Breast epithelium (tissue), 4 donors: Measurements from ENCODE around the gene DNASE1L3. TPM values are rescaled to one million over a fixed set of nuclear protein-coding genes. Genes with fewer than 3 reads are reported as not detected.

Source experiments
- DNase-seq, 2 donors: peaks; one replicate each; pipeline ENCODE4 v3.0.0-alpha.2; 2019; ENCODE audit warnings: low spot score in 2 of 2
- H3K27ac ChIP-seq, 2 donors: fragments of 200-600 bp; sonication (generic) in 1 of 2; one replicate each; pipeline ENCODE4 v1.5.1; 2016 to 2019; ENCODE audit warnings: mild to moderate bottlenecking in 1 of 2
- H3K27me3 ChIP-seq, 2 donors: fragments of 200-600 bp; sonication (generic) in 1 of 2; one replicate each; pipeline versions ENCODE4 v1.5.1 to v1.6.0; 2017 to 2019; ENCODE audit warnings: control low read depth in 1 of 2, mild to moderate bottlenecking in 1 of 2
- H3K36me3 ChIP-seq: fragments of 200-600 bp; one replicate; pipeline ENCODE4 v1.5.1; 2019
- H3K4me1 ChIP-seq, 2 donors: fragments of 200-600 bp; sonication (generic); one replicate each; pipeline ENCODE4 v1.5.1; 2016 to 2019; ENCODE audit warnings: control low read depth in 1 of 2
- H3K4me3 ChIP-seq, 3 donors: fragments of 200-600 bp; sonication (generic); 1 replicate in 2 of 3; 2 replicates in 1 of 3; pipeline ENCODE4 v1.5.1; 2016 to 2019; ENCODE audit warnings: mild to moderate bottlenecking in 3 of 3, moderate library complexity in 2 of 3
- H3K9me3 ChIP-seq, 2 donors: fragments of 200-600 bp; sonication (generic) in 1 of 2; one replicate each; pipeline ENCODE4 v1.5.1; 2016 to 2019; ENCODE audit warnings: control low read depth in 1 of 2
- CTCF ChIP-seq, 3 donors: fragments of 450-650 bp; IDR thresholded peaks; one replicate each; pipeline ENCODE4 v1.5.1; 2016 to 2017; ENCODE audit warnings: antibody characterized with exemption in 3 of 3, mild to moderate bottlenecking in 3 of 3, moderate library complexity in 3 of 3
- POLR2A ChIP-seq: fragments of 450-650 bp; IDR thresholded peaks from one replicate; pipeline ENCODE4 v1.6.1; 2016; ENCODE audit warnings: antibody characterized with exemption, mild to moderate bottlenecking, moderate library complexity
- POLR2AphosphoS5 ChIP-seq, 3 donors: sonication (generic); formaldehyde crosslinking; IDR thresholded peaks; one replicate each; pipeline ENCODE4 v1.6.1; 2017; ENCODE audit warnings: antibody characterized with exemption in 3 of 3
- intact Hi-C: fragments of 100-400 bp; cut with DNase I; formaldehyde crosslinking; loops from one replicate; pipeline ENCODE4 v1.15.1; 2023; ENCODE audit warnings: low total_unique reads
- total RNA-seq, 3 donors: library from RNA; depleted of rRNA; stranded (reverse); fragments of >200 nt; gene quantifications; one replicate each; pipeline ENCODE4 v1.1.0, GENCODE V29; 2016

Gene DNASE1L3
- total RNA-seq, 3 donors from 2014 or later: 0.44 to 9.2 (median 5.6) TPM

- Histone ChIP-seq H3K4me3 (no peak overlapping the region), H3K27ac (no peak overlapping the region), H3K4me1 (no peaks in the 10 kb centered on the region), H3K27me3 (no peaks in the 10 kb centered on the region), H3K9me3 (no peaks in the 10 kb centered on the region), H3K36me3 (no peaks in the 10 kb centered on the region)
- intact Hi-C loops: no loop called here
- no peak for TF ChIP-seq POLR2A
- TF ChIP-seq CTCF (IDR thresholded peaks at IDR 0.05): no peak
- no peak for TF ChIP-seq POLR2AphosphoS5 (IDR thresholded peaks at IDR 0.05)
- DNase-seq: no peak
Observed at GRCh38 chr3:58254144-58254543, 43.4 kb upstream of the DNASE1L3 start.

- no peaks in the 10 kb centered on the region for H3K36me3 ChIP-seq
- TF ChIP-seq CTCF (IDR thresholded peaks at IDR 0.05) (no peak), POLR2A (no peak), POLR2AphosphoS5 (IDR thresholded peaks at IDR 0.05) (no peak)
- H3K27me3 ChIP-seq: no peaks in the 10 kb centered on the region
- intact Hi-C loops: no loop called here
- H3K27ac ChIP-seq: peak overlapping the region; percentile 17 to 39
- H3K9me3 ChIP-seq: no peaks in the 10 kb centered on the region
- H3K4me1 ChIP-seq: no peaks in the 10 kb centered on the region
- no peak overlapping the region for H3K4me3 ChIP-seq
- no peak for DNase-seq
Observed at GRCh38 chr3:58251631-58252035, 40.9 kb upstream of the DNASE1L3 start.

- intact Hi-C loops: no loop called here
- H3K36me3 ChIP-seq: no peaks in the 10 kb centered on the region
- no peaks in the 10 kb centered on the region for H3K9me3 ChIP-seq
- no peak overlapping the region for H3K27ac ChIP-seq
- no peak overlapping the region for H3K4me3 ChIP-seq
- TF ChIP-seq CTCF (IDR thresholded peaks at IDR 0.05) (no peak), POLR2AphosphoS5 (IDR thresholded peaks at IDR 0.05) (no peak), POLR2A (no peak)
- no peak for DNase-seq
- no peaks in the 10 kb centered on the region for H3K27me3 ChIP-seq
- H3K4me1 ChIP-seq: no peaks in the 10 kb centered on the region
Observed at GRCh38 chr3:58250093-58250707, 39.4 kb upstream of the DNASE1L3 start.

GRCh38 chr3:58249358-58250092 lies 38.8 kb upstream of the DNASE1L3 start:
- Histone ChIP-seq H3K4me1 (no peaks in the 10 kb centered on the region), H3K4me3 (no peak overlapping the region), H3K27me3 (no peaks in the 10 kb centered on the region), H3K27ac (no peak overlapping the region), H3K36me3 (no peaks in the 10 kb centered on the region), H3K9me3 (no peaks in the 10 kb centered on the region)
- no peak for DNase-seq
- TF ChIP-seq POLR2AphosphoS5 (IDR thresholded peaks at IDR 0.05) (no peak), CTCF (IDR thresholded peaks at IDR 0.05) (no peak), POLR2A (no peak)
- intact Hi-C loops: no loop called here
